DND-41 (cell line): ENCODE results near the gene TULP3.

Source experiments
- ATAC-seq: fragments of 200-7000 bp; cut with Tn5 transposase; 3 replicates; pipeline ENCODE4 v1.9.1; 2021; ENCODE audit warnings: low read depth; ENCODE audit not compliant: insufficient read depth
- DNase-seq: peaks from one replicate; pipeline ENCODE4 v3.0.0-alpha.2; 2020
- H2AFZ ChIP-seq: 2 replicates; pipeline ENCODE4 v1.6.0; 2012; ENCODE audit warnings: low read depth, low read length
- H3K27ac ChIP-seq: 2 replicates; pipeline ENCODE4 v1.5.1; 2012; ENCODE audit warnings: low read length, inconsistent platforms
- H3K27me3 ChIP-seq: fragments of 200-600 bp; sonication (generic); 2 replicates; pipeline ENCODE4 v1.6.0; 2012; ENCODE audit warnings: low read length, mild to moderate bottlenecking, inconsistent platforms; ENCODE audit not compliant: insufficient read depth, poor library complexity
- H3K36me3 ChIP-seq: 2 replicates; pipeline ENCODE4 v1.5.1; 2012; ENCODE audit warnings: low read length, inconsistent platforms; ENCODE audit not compliant: insufficient read depth
- H3K4me1 ChIP-seq: 2 replicates; pipeline ENCODE4 v1.5.1; 2012; ENCODE audit warnings: mild to moderate bottlenecking, low read length; ENCODE audit not compliant: insufficient read depth
- H3K4me2 ChIP-seq: 2 replicates; pipeline ENCODE4 v1.6.0; 2012; ENCODE audit warnings: mild to moderate bottlenecking, moderate library complexity, low read length, inconsistent platforms; ENCODE audit not compliant: insufficient read depth
- H3K4me3 ChIP-seq, 2 experiments: fragments of 200-600 bp in 1 of 2; shearing (Covaris generic) in 1 of 2; 2 replicates each; pipeline ENCODE4 v1.5.1; 2012 to 2016; ENCODE audit warnings: inconsistent platforms in 2 of 2, low read length in 2 of 2, mild to moderate bottlenecking in 2 of 2, low read depth in 1 of 2, moderate library complexity in 1 of 2
- H3K79me2 ChIP-seq: 2 replicates; pipeline ENCODE4 v1.6.0; 2012; ENCODE audit warnings: low read length, inconsistent platforms; ENCODE audit not compliant: insufficient read depth
- H3K9ac ChIP-seq: 2 replicates; pipeline ENCODE4 v1.6.0; 2012; ENCODE audit warnings: low read depth, mild to moderate bottlenecking, inconsistent platforms, low read length, moderate library complexity
- H3K9me3 ChIP-seq: 2 replicates; pipeline ENCODE4 v1.5.1; 2012; ENCODE audit warnings: low read length, moderate library complexity, mild to moderate bottlenecking, inconsistent platforms; ENCODE audit not compliant: insufficient read depth, severe bottlenecking
- H4K20me1 ChIP-seq: 2 replicates; pipeline ENCODE4 v1.6.0; 2012; ENCODE audit warnings: low read length; ENCODE audit not compliant: insufficient read depth
- EZH2 ChIP-seq: IDR thresholded peaks from 3 replicates; pipeline ENCODE4 v1.6.1; 2012; ENCODE audit warnings: borderline replicate concordance, low read depth, mild to moderate bottlenecking, moderate library complexity, low read length, inconsistent platforms; ENCODE audit not compliant: severe bottlenecking
- TF ChIP-seq, protein P1 (sequence below): IDR thresholded peaks from 2 replicates; pipeline ENCODE4 v1.5.1; 2012; ENCODE audit warnings: borderline replicate concordance, low read length, moderate library complexity, mild to moderate bottlenecking; ENCODE audit not compliant: poor library complexity, severe bottlenecking; ENCODE audit errors: extremely low read depth

Gene TULP3

DNA sequence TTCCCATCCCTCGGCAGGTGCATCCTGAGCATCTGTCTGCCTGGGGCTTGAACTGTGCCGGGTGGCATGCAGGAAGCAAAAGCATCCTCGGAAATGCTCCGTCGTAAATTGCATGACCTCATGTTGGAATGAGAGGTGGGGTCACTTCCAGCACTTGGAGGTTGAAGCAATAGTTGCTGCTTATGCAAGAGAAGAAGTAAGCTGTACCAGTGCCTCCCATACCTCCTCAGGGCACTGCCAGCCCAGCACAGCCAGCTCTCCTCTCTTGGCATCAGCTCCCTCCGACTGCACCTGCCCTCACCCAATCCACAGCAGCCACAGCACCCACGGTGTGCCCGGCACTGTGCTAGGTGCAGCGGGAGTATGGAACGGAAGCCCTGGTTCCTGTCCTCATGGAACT, 80.1 kb downstream of the TULP3 start:
- Histone ChIP-seq H3K36me3 (no peaks in the 10 kb centered on the region), H3K9me3 (no peaks in the 10 kb centered on the region), H2AFZ (no peak overlapping the region), H3K9ac (no peak overlapping the region), H3K27ac (no peak overlapping the region), H3K4me1 (no peaks in the 10 kb centered on the region), H3K4me3 (no peak overlapping the region), H4K20me1 (no peaks in the 10 kb centered on the region), H3K27me3 (no peaks in the 10 kb centered on the region), H3K79me2 (no peaks in the 10 kb centered on the region), H3K4me2 (no peak overlapping the region)
- TF ChIP-seq EZH2 = no peak
- TF ChIP-seq, protein P1, sequence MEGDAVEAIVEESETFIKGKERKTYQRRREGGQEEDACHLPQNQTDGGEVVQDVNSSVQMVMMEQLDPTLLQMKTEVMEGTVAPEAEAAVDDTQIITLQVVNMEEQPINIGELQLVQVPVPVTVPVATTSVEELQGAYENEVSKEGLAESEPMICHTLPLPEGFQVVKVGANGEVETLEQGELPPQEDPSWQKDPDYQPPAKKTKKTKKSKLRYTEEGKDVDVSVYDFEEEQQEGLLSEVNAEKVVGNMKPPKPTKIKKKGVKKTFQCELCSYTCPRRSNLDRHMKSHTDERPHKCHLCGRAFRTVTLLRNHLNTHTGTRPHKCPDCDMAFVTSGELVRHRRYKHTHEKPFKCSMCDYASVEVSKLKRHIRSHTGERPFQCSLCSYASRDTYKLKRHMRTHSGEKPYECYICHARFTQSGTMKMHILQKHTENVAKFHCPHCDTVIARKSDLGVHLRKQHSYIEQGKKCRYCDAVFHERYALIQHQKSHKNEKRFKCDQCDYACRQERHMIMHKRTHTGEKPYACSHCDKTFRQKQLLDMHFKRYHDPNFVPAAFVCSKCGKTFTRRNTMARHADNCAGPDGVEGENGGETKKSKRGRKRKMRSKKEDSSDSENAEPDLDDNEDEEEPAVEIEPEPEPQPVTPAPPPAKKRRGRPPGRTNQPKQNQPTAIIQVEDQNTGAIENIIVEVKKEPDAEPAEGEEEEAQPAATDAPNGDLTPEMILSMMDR = no peak
- no peak for DNase-seq
- ATAC-seq = no peak

DNA sequence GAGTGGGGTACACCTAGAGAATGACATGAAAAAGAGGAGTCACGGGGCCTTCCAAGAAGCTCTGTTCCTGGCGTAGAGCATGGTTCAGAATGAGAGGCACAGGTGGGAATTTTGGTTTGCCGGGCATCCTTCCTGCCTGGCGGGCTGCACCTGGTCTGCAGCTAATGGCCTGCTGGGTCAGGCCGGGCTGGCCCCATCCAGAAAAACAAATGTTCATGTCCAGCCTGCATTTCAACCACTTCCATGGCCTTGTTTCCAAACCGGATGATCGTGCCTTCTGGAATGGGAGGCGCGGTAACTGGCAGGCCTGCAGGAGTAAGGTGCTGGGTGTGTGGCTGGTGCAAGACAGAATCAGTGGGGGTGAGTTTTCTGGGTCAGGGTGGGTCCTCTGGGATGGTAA, 82.9 kb downstream of the TULP3 start:
- Histone ChIP-seq H3K9me3 (no peaks in the 10 kb centered on the region), H3K79me2 (no peaks in the 10 kb centered on the region), H3K27ac (no peak overlapping the region), H3K36me3 (no peaks in the 10 kb centered on the region), H4K20me1 (no peaks in the 10 kb centered on the region), H3K9ac (no peak overlapping the region), H3K27me3 (no peaks in the 10 kb centered on the region), H3K4me1 (no peaks in the 10 kb centered on the region), H2AFZ (no peak overlapping the region), H3K4me3 (no peak overlapping the region), H3K4me2 (no peak overlapping the region)
- DNase-seq = no peak
- no peak for TF ChIP-seq EZH2
- TF ChIP-seq, protein P1 = no peak
- ATAC-seq = no peak

DNA sequence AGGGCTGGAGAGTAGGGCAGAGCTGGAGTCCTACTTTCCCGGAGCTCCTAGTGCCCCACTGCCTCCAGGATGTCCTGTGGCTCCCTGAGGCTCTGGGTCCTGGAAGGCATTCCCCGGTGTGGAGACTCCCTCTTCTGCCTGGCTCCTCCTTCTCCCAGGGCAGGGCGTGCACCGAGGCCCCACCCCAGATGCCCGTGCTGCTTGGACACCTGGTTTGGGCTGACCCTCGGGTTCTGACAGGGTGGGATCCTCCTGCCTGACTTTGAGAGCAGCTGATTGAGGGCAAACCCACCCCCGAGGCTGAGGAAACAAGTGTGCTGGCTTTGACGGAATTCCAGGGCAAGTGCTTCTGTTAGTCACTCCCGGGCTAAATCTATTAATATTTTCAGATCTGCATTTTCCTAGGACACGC, 83.9 kb downstream of the TULP3 start:
- Histone ChIP-seq H4K20me1 (no peaks in the 10 kb centered on the region), H3K36me3 (no peaks in the 10 kb centered on the region), H3K79me2 (no peaks in the 10 kb centered on the region)

More for the DNA sequence above, 83.9 kb downstream of the TULP3 start:
- Histone ChIP-seq H3K4me3 (no peak overlapping the region), H3K9ac (no peak overlapping the region), H3K4me2 (no peak overlapping the region), H2AFZ (no peak overlapping the region), H3K27ac (no peak overlapping the region), H3K27me3 (no peaks in the 10 kb centered on the region), H3K4me1 (no peaks in the 10 kb centered on the region), H3K9me3 (no peaks in the 10 kb centered on the region)
- TF ChIP-seq, protein P1 = no peak
- no peak for TF ChIP-seq EZH2
- ATAC-seq = no peak
- DNase-seq = no peak
